Esophagus mucosa (tissue), 1 donor: ENCODE data around the gene C16orf74. TPM values are rescaled to one million over a fixed set of nuclear protein-coding genes. Genes with fewer than 3 reads are reported as not detected.

Experiments used
- ATAC-seq: fragments of 200-7000 bp; cut with Tn5 transposase; one replicate; pipeline ENCODE4 v1.9.1; 2020
- total RNA-seq: library from RNA; stranded (reverse); gene quantifications from one replicate; pipeline ENCODE4 v1.2.4, GENCODE V29; 2023
- donor health status: DM: yes; HTN: yes; CAD: no.

Gene C16orf74
- total RNA-seq, 1 donor from 2014 or later: 10.9 TPM

GRCh38 chr16:85774136-85774535, 23.2 kb upstream of the C16orf74 start:
- no peak for ATAC-seq

- ATAC-seq: no peak
These were observed 22.1 kb upstream of the C16orf74 start for GRCh38 chr16:85773044-85773443.

GRCh38 chr16:85770741-85771140, 19.8 kb upstream of the C16orf74 start:
- peak; percentile 24 for ATAC-seq

GRCh38 chr16:85768199-85768598, 17.3 kb upstream of the C16orf74 start:
- ATAC-seq: peak; percentile 4

- ATAC-seq: peak; percentile 97
These were observed 16.6 kb upstream of the C16orf74 start for GRCh38 chr16:85767531-85767930.

GRCh38 chr16:85765767-85766166, 14.9 kb upstream of the C16orf74 start:
- ATAC-seq: no peak

- no peak for ATAC-seq
These were observed 14.3 kb upstream of the C16orf74 start for GRCh38 chr16:85765211-85765610.

- no peak for ATAC-seq
These were observed 12.7 kb upstream of the C16orf74 start for GRCh38 chr16:85763616-85764015.

- ATAC-seq: no peak
These were observed 12.1 kb upstream of the C16orf74 start for GRCh38 chr16:85762970-85763369.

- no peak for ATAC-seq
These were observed 11.0 kb upstream of the C16orf74 start for GRCh38 chr16:85761861-85762260.

GRCh38 chr16:85759631-85760419, 8.9 kb upstream of the C16orf74 start:
- ATAC-seq: peak; percentile 50

- ATAC-seq: no peak
These were observed 8.2 kb upstream of the C16orf74 start for GRCh38 chr16:85759136-85759535.

- ATAC-seq: no peak
These were observed 6.5 kb upstream of the C16orf74 start for GRCh38 chr16:85757341-85757822.

GRCh38 chr16:85755929-85756768, 5.3 kb upstream of the C16orf74 start:
- ATAC-seq: no peak

GRCh38 chr16:85754413-85754812, 3.5 kb upstream of the C16orf74 start:
- no peak for ATAC-seq

- no peak for ATAC-seq
These were observed 3.1 kb upstream of the C16orf74 start for GRCh38 chr16:85753976-85754375.

- ATAC-seq: peak; percentile 7
These were observed 2.7 kb upstream of the C16orf74 start for GRCh38 chr16:85753559-85753958.

- ATAC-seq: peak; percentile 41
These were observed 1.9 kb upstream of the C16orf74 start for GRCh38 chr16:85752511-85753420.

- ATAC-seq: peak; percentile 56
These were observed 1.0 kb upstream of the C16orf74 start for GRCh38 chr16:85751698-85752501.

GRCh38 chr16:85750146-85750826, 610 bp downstream of the C16orf74 start:
- ATAC-seq: no peak

- ATAC-seq: peak; percentile 2
These were observed 1.1 kb downstream of the C16orf74 start for GRCh38 chr16:85749771-85750145.
